Stimulated activated CD4-positive, alpha-beta T cell treated with anti-CD3 and anti-CD28 coated beads, Interleukin-1b, Interleukin-23, amount 100 ng/mL, for 4 hours (primary cell): ENCODE measurements around the gene RNU6-8.

Source experiments
- DNase-seq, 2 donors: peaks; one replicate each; pipeline ENCODE4 v3.0.0-alpha.2; 2020; ENCODE audit warnings: low read depth in 2 of 2

Gene RNU6-8

DNA sequence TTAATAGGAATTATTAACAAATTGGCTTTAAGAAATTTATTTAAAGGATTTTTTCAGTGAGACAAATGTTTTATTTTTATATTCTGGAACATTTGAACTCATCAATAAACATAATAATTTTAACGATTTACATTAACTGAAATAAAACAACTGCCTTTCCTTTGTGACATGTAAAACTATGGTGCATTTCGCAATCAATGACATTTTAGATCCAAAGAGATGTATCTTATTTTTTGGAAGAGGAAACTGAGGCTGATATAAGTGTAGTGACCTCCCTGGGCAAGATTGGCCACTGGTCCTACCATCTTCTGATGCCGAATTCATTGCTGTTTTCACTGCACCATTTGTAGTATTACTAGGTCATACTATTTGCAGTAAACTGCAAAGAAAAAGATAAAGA, 2.5 kb upstream of the RNU6-8 start:
- DNase-seq: no peak

DNA sequence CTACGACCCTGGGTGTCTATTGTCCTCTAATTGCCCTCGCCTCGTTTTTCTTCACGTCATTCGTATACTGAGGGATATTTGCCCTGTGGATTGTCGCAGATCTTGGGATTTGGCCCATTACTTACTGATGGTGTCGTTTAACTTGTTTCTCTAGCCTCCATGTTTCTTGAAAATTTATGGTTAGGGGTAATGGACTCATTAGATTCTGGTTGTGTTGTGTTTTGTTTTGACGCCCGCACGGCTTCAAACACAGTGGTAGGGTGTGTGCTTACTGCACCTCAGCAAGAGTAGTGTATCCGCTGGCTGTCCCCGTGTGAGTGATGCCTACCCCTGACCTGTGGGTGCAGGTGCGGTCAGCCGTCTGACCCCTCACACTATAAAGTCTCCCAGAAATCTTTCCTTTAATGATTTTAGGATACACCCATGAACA, 874 bp upstream of the RNU6-8 start:
- no peak for DNase-seq

DNA sequence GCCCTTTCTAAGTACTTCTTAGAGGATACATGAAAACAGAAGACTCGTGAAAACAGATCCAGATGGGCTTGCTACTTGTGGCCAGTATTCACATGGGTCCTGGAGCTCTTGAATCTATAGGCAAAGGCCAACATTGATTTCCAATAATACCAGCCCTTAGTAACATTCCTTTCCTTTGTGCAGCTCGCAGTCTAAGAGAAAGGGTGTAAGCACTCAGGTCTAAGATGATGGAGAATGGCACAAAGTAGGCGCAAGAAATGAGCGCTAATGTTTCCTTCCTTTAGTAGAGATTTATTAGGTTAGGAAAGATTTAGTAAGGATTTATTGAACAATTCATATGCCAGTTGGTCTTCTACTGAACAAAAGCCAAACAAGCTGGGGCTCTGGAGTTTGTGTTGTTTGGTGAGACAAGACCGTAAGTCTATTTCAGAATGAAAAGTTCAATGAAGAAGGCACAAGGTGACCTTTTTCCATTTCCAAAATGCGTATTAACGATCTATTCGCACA, 525 bp downstream of the RNU6-8 start:
- no peak for DNase-seq

DNA sequence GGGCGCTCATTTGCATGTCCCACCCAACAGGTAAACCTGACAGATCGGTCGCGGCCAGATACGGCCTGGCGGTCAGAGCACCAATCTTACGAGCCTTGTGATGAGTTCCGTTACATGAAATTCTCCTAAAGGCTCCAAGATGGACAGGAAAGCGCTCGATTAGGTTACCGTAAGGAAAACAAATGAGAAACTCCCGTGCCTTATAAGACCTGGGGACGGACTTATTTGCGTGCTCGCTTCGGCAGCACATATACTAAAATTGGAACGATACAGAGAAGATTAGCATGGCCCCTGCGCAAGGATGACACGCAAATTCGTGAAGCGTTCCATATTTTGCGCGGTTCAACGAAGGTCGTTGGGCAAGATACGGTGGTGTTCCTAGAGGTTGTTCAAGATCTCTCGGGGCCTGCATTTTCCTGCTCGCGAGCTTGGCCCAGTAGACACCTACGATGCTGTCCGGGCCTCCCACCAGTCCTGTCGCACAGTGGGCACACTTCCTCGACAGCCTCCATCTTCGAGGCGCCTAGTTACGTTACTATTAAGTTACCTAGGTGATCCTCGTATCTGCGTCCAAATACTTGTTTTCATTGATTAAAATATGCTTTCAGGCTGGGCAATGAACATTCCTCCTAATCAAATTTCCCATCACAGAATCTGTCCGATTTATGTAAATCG, 1.1 kb downstream of the RNU6-8 start, which contains the start of gene RNU6-7:
RNU6-7 (plus strand) TSS at position 230 of the 675 bp plus-strand sequence.
- DNase-seq: peak in 1 of 2 donors; percentile 14

DNA sequence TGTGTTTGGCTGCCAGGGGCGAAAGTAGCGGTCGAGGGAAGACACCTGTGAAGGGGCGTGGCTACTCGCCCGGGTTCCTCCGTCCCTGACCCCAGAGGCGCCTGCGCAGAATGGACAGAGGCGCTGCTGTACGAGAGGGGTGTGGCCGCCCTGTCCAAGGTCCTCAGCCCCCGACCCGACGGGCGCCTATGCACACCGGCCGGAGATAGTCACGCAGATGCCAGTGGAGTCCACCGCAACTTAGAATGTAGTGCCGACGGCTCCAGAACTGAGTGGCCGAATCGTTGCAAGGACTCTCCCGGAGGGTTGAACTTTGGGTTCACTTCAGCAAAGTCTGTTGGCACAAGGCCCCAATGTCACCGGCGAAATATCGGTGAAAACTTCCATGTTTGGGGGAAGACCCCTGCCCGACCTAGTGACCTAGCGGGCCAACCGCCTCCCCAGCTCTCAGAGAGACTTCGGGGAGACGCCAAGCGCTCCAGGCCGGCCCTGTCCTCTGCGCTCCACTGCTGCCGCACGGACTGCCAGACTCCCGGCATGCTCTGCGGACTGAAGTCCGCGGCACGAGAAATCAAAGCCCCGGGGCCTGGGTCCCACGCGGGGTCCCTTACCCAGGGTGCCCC, 1.8 kb downstream of the RNU6-8 start:
- peak; percentile 52 to 70 for DNase-seq

DNA sequence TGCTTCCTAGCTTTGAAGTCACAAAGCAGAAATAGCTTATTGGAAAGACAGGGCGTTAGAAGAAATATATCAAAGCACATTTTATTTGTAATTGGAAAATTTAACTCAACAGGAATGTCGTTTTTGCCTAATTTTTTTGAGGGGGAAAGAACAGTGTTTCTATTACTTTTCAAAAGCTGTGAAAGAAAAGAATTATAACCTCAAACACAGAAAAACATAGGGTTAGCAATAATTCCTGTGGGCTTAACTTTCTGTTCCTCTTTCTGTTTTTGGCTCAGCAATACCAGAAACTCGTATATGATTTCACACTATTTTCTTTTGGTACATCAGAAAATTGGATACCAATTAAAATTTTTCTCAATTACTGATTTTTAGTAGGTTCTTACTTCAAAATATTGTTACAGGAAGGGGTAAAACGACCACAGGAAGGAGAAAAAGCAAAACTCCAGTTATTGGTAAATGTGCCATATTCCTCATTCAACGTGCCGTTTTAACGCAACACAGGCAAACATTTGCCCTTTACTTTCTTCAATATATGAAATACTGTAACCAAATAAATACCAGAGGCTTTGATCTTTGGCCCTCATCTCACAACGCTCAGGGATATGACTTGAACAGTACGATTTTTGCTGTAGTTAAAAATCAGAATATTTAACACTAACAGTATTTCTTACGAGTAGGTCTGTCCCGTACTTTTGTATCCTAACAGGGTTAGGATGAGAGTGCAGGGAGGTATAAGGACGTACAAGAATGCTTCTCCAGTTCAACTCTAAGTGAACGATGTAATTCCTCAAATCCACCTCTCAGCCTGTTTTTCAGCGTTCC, 2.5 kb downstream of the RNU6-8 start:
- no peak for DNase-seq

DNA sequence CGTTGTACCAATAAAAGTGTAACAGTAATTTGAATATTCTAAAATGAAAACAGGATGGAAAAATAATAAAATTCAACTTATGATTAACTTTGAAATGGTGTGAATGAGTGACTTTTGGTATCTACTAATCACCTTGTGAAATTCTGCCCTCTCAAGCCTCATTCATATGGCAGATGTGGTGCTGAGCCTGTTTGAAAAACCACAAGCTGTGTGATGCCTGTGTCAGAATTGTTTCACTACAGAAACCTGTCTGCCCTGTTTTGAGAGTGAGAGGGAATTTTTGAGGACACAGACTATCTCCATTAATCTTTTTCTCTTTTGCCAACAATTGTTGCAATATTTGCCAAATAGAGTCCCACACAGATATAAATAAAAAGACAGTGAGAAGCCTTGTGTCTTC, 5.2 kb downstream of the RNU6-8 start:
- DNase-seq: no peak

DNA sequence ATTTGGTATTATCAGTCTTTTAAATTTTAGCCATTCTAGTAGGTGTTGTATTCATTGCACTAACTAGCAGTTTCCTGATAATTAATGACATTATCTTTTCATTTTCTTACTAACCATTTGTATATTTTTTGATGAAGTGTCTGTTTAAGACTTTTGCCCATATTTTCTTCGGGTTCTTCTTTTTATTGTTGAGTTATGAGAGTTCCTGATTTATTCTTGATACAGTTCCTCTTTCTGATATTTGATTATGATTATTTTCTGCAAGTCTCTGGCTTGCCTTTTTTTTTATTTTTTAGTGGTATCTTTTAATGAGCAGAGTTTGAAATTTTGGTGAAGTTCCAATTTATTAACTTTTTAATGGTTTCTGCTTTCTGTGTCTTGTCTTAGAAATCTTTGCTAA, 7.4 kb downstream of the RNU6-8 start:
- no peak for DNase-seq

DNA sequence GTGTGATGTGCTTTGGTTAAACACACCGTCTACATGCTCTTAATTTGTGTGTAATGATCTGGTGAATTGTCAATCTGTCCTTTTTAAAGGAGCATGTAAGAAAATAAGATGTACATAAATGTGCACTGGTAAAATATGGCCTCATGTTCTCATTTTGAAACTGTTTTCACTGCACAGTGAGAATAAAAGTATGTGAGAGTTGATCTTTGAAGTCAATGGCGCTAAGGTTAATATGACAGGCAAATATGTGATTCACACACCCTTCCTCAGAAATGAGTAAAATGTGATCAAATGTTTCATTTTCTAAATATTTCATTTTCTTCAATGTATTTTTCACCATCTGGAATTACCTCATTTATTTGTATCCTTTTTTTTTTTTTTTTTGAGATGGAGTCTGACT, 9.5 kb downstream of the RNU6-8 start:
- no peak for DNase-seq

DNA sequence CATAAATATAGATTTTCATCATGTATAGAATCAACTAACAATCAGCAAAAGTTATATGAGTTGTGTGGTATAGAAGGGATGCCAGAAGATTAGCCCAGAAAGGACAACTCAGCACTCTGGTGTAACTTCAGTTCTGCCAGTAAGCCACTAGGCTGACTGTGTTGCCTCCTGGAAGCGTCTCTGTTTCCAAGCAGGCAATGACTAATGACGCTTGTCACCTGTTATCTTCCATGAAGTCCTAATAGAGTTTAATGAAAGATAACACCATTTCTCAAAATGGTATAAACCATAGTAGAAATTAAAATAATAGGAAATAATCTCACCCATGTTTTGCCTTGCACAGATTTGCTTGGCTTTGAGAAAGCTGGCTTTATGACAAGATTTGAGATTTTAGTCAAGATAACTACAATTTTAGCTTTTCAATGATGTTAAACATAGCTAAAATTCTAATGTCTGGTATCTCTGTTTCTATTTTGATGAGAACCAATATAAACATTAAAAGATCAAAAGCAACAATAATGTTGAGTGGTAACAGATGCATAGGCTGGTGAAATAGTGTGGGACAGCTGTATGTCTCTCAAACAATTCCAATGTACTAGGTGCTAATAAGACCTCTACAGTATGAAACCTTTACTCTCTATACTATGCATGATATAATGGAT, 10.2 kb downstream of the RNU6-8 start:
- DNase-seq: no peak

DNA sequence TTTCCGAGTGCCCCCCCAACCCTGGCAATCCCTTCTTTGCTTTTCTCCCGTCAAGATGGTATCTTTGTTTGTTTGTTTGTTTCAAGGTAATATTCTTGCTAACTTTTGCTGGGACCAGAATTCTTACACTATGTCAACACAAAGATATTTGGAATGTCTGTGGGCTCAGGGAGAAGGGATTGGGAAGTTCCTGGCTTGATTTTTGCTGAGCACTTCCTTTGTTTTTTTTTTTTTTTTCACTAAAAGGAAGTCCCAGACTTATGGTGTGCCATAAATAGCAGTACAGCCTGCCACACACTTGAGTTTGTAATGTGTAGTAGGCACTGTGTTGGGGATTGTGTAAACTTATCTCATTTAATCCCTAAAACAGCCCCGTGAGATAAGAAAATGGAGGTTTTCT, 12.4 kb downstream of the RNU6-8 start:
- DNase-seq: no peak

DNA sequence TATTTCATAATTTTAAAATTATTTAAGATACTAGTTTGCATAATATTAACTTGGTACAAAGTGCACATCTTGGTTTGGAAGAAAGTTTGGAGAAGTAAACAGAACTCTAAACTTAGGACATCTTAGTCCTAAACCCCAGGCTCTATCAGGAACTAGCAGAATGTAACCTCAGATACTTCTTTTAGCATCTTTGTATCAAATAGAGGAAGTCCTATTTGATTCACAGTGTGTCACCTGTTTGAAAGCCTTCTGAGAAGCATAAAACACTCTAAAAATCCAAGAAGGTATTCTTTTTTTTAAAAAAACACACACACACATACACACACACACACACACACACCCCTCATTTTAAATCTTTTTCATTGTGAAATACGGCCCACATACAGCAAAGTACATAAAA, 13.3 kb downstream of the RNU6-8 start:
- no peak for DNase-seq

DNA sequence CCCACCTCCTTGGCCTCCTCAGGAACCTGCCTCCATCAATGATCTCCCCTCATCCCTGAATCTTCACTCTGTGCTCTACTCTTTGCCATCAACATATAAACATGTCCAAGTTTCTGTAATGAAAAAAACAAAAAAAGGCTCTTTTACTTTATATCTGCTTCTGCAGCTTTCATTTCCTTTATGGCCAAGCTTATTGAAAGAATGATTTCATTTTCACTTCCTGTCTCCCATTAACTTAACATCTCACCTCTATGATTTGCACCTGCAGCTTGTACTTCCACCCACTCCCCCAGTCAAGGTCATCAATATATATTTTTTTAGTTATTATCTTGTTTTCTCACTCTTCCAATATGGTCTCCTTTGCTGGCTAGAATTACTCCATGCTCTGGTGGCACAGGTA, 16.8 kb downstream of the RNU6-8 start:
- no peak for DNase-seq

DNA sequence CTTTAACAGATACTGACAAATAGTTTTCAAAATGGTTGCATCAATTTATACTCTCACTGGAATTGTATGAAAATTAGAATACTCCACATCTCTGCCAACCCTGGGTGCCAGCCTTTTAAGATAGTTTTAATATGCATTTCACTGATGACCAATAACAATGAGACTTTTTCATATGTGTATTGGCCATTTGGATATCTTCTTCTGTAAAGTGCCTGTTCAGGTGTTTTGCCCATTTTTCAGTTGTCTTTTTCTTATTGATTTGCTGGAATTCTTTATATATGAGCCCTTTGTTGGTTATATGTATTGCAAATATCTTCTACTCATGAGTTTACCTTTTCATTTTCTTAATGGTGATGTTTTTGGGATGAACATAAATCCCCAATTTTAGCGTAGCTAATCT, 18.0 kb downstream of the RNU6-8 start:
- no peak for DNase-seq

DNA sequence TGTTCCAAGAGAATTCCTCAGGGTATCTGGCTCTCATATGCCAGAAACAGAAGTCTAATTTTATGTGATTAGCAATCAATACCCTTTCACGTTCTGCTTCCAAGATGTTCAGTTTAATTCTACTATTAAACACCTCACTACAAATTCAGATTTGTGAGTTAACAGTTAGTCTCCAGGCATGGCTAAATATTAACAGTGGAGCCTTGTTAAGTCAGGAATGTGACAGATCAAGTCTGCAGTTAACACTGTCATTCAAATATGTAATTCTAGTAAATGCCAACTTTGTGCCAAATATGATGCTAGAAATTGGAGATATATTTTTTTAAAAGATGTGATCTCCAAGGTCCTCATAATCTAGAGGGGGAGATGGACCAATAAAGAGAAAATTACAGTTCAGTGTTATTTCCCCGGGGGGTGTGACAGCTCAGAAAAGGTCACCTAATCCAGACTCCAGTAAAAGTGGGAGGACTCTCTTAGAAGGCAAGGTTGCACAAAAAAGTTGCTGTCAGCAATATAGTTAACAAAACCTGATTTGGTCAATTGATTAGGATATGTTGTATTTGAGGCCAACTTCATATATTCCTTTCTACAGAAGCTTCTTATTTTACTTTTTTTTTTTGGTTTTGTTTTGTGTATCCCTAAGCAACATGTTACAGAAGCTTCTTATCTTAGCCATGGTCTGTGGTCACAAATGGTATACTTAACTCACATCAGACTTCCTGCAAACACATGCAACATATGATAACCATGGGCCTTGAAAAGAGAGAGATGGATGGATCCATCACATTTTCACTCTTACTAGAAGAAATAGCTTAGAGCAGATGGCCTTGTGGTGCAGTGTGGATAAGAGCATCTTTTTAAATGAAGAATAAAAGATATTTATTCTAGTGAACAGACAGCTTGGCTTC, 19.7 kb downstream of the RNU6-8 start:
- DNase-seq: no peak

DNA sequence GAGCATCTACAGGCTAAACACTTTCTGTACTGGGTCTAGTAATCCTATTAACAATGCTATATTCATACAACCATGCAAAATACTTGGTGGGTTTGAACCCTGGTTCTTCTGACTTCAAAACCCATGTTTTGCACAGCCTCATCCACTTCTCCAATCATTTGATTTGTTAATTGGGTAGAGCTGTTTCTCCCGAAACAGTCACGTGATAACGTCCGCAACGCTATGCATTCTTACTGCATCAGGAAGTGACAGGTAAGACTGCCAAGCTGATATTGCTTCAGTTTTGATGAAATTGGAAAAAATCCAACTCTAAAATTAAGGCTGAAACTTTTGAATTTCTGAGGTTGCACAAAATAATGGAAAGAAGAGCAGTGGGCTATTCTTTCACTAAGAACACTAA, 31.6 kb downstream of the RNU6-8 start:
- DNase-seq: no peak

DNA sequence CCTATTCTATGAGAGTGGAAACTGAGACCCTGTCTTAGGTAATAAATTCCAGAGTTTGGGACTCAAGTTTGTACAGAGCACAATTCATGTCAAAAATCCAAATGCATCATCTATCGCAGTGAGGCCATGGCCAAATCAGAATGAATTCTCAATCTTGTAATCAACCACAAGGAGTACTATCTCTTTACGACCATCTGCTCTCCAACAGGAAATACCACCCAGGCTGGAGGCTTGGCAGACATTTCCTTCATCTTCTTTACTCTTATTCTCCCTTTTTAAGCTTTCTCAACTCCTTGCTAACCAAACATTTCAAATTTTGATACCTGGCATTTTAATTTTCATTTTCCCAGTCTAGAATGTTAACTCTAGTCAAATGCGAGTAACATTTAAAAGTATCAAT, 33.9 kb downstream of the RNU6-8 start:
- DNase-seq: no peak

DNA sequence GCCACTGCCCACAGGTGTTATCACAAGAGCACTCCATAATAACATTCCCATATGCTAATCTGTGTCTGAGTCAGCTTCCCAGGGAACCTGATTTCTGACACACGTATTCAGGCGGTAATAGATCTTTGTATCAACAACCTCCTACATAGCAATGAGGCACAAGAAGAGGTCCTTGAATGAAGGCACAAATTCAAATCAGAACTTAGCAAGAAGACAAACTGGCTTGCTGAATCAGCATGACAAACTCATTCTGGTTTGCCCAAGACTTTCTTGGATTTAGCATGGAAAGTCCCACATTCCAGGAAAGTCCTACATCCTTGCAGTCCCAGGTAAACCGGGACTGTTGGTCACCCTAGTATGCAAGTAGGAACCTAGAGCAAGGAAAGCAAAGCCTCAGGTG, 35.2 kb downstream of the RNU6-8 start:
- DNase-seq: no peak

DNA sequence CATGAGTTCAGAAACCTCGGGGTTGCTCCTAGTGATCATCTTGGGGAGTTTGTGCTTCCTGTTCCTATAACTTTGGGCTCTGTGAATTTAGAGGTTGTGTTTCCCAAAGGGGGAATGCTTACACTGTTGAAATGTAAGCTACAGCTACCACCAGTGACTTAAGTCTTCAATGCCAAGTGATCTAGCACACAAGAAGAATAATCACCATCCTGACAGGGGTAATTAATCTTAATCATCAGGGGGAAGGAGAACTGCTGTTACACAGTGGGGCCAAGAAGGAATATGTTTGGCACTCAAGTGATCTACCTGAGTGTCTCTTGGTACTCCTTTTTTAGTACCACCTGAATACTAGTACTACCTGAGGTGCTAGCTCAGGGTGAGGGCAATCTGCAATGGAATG, 36.1 kb downstream of the RNU6-8 start:
- no peak for DNase-seq

DNA sequence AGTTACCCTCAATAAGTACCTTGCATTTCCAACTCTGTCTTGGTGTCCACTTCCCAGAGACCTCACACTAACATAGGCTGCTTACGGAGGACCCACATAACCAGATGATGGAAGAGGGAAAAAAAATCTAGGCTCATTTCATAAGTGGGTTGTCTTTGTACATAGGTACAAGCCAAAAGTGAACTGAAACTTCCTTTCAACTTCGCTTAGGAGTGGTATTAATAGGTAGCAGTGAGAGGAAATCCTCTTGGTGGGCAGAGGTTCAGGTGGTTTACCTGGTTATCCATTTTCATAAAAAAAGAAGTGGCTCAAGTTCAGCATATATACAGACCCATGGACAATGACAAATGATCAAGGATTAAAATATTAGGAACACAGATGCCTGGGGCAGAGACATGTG, 37.0 kb downstream of the RNU6-8 start:
- no peak for DNase-seq
